GM18499 (cell line): ENCODE data around the gene P2RX4.
"Not testable (repeated sequence)": the region's sequence is repeated elsewhere in the genome, so short reads cannot be mapped to it uniquely, and the experiment has no call there.

Source experiments
- ATAC-seq: cut with Tn5 transposase; IDR thresholded peaks from one replicate; pipeline ENCODE4 v1.9.1; 2021; ENCODE audit warnings: moderate number of reproducible peaks; ENCODE audit not compliant: insufficient read depth, unreplicated experiment

P2RX4 gene

DNA sequence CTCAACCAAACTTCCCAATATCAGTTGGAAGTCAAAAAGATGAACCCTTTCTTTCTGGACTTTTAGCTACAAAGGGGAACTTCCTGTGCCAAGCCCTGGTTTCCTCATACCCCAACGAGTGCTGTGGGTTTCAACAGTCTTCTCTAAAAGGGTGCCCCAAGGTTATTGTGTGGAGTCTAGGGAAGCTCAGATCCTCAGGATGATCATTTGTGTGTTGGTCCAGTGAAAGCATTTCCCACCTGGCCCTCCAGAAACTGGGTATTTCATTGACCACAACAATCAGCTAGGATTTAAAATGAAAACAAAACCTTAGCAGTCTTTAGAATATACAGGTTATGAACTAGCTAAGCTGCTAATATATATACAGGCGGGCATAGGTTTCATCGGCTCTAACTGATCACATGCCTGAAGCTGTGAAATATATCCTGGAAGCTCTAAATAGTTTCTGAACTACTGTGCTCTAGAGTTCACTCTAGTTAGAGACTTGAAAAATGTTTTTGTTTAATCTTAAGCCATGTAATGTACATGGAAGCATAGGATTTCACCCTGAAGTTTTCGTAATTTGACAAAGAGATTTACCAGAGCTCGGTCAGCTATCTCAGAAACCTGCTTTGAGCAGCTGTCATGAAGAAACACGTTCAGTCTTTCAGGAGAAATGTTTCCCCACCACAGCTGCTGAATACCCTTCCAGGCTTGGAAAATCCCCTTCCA lies 29.6 kb downstream of the P2RX4 start:
- no peak for ATAC-seq

DNA sequence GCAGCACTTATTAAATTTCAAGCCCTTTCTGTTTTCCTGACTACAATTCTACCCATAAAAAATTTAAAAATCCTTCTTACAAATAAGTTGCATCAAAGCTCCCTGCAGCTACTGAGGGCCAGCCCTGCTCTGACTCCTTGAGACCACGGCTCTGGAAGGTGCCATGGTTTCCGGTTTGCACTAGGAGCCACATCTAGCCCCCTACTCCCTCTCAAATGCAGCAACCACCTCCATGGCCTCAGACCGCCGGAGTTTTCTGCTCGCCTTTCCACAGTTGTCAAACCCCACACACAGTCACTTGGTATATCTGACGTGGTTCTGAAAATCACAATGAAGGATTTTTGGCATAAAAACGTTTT lies 30.1 kb downstream of the P2RX4 start:
- ATAC-seq: no peak

DNA sequence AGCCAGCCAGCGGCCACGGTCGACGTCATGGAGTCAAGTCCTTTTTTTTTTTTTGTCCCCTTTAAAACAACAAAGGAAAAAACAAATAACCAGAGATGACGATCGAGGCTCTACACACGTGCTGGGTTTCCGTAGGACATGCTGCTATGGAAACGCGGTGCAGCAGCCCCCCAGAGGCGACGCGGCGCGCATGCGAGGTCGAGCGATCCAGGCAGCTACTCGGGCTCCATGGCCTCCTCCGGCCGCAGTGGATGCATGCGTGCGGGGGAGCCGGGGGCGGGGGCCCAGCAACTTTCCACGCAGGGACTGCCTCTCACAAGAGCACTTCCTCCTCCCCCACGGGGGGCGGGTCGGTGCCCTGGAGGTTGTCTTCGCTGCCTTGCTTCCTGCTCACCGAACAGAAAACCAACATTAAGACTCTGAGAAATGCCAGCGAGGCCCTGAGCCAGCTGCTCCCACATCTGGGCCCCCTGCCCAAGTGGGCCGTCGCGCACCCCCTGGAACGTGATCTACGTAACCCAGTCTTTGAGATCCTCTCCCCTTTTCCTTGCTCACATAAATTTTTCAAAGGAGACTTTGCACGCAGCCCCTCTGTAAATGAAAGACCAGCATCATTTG lies 30.7 kb downstream of the P2RX4 start:
- no peak for ATAC-seq

- ATAC-seq: no peak
These were observed 31.4 kb downstream of the P2RX4 start for GRCh38 chr12:121241156-121241970.

GRCh38 chr12:121245031-121245430 lies 35.1 kb downstream of the P2RX4 start:
- ATAC-seq: no peak

GRCh38 chr12:121245951-121246350 lies 36.0 kb downstream of the P2RX4 start:
- ATAC-seq: no peak

GRCh38 chr12:121246893-121247557 lies 37.1 kb downstream of the P2RX4 start:
- no peak for ATAC-seq

GRCh38 chr12:121248622-121249021 lies 38.7 kb downstream of the P2RX4 start:
- ATAC-seq: no peak

- no peak for ATAC-seq
These were observed 40.4 kb downstream of the P2RX4 start for GRCh38 chr12:121250359-121250758.

DNA sequence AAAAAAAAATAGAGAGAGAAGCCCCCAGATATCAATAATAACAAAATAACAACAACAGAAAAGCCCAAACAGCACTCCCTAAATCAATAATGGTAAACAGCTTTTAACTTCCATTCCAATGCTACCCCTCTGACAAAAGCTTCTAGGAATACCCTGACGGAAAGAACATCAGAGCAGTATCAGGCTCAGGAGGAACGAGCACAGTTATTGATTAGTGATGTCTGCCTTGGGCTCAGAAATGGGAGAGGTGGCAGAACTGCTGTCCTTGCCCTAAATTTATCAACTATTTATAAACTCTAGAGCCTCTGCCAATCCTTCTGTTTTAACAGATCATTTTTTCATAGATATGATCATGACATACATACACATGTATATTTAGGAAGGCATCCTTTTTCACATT lies 41.9 kb downstream of the P2RX4 start:
- no peak for ATAC-seq

- no peak for ATAC-seq
These were observed 42.9 kb downstream of the P2RX4 start for GRCh38 chr12:121252712-121253345.

GRCh38 chr12:121253638-121254335 lies 43.9 kb downstream of the P2RX4 start:
- no peak for ATAC-seq

- ATAC-seq: no peak
These were observed 45.5 kb downstream of the P2RX4 start for GRCh38 chr12:121255433-121255832.

- ATAC-seq: not testable (repeated sequence)
These were observed 47.9 kb downstream of the P2RX4 start for GRCh38 chr12:121257704-121258449.

GRCh38 chr12:121259074-121259473 lies 49.1 kb downstream of the P2RX4 start:
- no peak for ATAC-seq

GRCh38 chr12:121260091-121260490 lies 50.2 kb downstream of the P2RX4 start:
- ATAC-seq: no peak

DNA sequence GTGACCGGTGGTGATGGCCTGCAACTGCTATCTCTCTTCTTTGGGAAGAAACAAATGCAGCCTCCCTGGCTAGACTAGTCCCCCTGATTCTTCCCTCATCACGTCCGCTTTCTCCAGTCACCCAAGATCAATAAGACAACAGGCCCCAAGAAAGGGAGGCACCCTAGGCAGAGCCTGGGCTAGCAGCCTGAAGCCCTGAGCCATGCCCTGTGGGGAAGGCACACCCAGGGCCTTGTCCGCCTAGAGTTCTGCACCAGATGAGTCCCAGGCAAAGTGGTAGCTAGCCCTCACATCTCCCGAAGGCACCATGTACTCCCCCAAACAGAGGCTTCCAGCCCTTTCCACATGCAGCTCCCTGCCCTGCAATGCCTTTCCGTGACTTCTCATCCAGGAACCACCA lies 51.5 kb downstream of the P2RX4 start:
- ATAC-seq: no peak

DNA sequence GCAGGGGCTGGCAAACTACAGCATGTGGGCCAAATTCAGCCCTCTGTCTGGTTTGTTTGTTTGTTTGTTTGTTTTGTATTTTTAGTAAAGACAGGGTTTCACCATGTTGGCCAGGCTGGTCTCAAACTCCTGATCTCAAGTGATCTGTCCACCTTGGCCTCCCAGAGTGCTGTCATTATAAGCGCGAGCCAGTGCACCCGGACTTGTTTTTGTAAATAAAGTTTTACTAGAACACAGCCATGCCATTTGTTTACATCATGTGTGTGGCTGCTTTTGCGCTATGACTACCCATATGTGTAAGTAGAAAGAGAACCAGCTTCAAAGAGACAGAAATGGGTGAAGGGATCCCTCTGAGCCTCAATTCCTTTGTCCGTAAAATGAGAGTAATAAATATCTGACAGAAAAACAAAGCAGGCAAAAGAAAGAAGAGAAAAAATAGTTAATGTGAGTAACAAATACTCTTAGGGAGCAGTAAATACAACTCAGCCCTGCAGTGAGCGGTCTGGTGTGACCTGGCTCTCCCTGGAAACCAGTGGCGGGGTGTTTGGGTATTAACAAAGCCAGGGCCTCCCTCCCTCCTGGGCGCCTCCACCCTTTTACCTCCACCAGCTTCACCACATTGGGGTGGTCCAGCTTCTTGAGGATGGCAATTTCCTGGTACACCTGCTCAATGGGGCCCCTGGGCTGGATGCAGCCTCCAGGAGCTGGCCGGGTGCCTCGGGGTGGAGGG lies 53.4 kb downstream of the P2RX4 start:
- no peak for ATAC-seq
